AG09309 (cell line): ENCODE results near the gene SEMA7A.

Experiments
- DNase-seq: peaks from one replicate; pipeline ENCODE4 v3.0.0-alpha.2; 2010; ENCODE audit warnings: low read depth
- H3K4me3 ChIP-seq: 2 replicates; pipeline ENCODE4 v1.5.1; 2011; ENCODE audit warnings: mild to moderate bottlenecking, low read depth, low read length, moderate library complexity; ENCODE audit not compliant: control insufficient read depth
- CTCF ChIP-seq: IDR thresholded peaks from 2 replicates; pipeline ENCODE4 v1.5.1; 2011; ENCODE audit warnings: mild to moderate bottlenecking, low read depth, low read length, inconsistent platforms; ENCODE audit not compliant: insufficient read depth, control insufficient read depth; ENCODE audit errors: missing control alignments

Gene SEMA7A

GRCh38 chr15:74449643-74450205 lies 16.0 kb upstream of the SEMA7A start:
- TF ChIP-seq CTCF = no peak
- H3K4me3 ChIP-seq = no peak overlapping the region
- no peak for DNase-seq

GRCh38 chr15:74449095-74449494 lies 15.3 kb upstream of the SEMA7A start:
- no peak for TF ChIP-seq CTCF
- DNase-seq = no peak
- H3K4me3 ChIP-seq = no peak overlapping the region

GRCh38 chr15:74445816-74446763 lies 12.3 kb upstream of the SEMA7A start:
- no peak for DNase-seq
- no peak overlapping the region for H3K4me3 ChIP-seq
- no peak for TF ChIP-seq CTCF

GRCh38 chr15:74444106-74445062 lies 10.6 kb upstream of the SEMA7A start:
- no peak for TF ChIP-seq CTCF
- DNase-seq = no peak
- H3K4me3 ChIP-seq = no peak overlapping the region

GRCh38 chr15:74443100-74443909 lies 9.5 kb upstream of the SEMA7A start:
- DNase-seq = no peak
- H3K4me3 ChIP-seq = no peak overlapping the region
- TF ChIP-seq CTCF = no peak

GRCh38 chr15:74442604-74443003 lies 8.8 kb upstream of the SEMA7A start:
- H3K4me3 ChIP-seq = no peak overlapping the region
- no peak for DNase-seq
- TF ChIP-seq CTCF = no peak
